ENCODE measurements around the gene TUBE1.
A peak's percentile ranks its signal among the peaks of the same experiment; 100 is the strongest.

Gene TUBE1

DNA sequence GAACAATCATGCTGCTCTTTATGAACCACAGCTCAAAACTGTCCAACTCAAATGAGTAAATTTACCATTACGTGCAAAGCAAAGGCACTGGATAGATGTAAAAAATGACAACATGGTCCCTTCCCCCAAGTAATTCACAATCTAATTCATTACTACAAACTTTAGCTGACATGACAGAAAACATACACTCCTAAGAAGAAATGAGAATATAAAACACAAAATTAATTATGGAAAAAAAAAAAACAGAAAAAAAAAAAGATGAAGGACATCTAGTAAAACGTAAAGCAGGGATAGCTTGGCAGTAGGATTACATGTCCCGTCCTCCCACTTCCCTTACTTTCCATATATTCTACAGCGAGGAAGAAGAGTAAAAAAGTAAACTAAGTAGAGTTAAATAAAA, 5.7 kb downstream of the TUBE1 start:
- TF ChIP-seq, protein P1, sequence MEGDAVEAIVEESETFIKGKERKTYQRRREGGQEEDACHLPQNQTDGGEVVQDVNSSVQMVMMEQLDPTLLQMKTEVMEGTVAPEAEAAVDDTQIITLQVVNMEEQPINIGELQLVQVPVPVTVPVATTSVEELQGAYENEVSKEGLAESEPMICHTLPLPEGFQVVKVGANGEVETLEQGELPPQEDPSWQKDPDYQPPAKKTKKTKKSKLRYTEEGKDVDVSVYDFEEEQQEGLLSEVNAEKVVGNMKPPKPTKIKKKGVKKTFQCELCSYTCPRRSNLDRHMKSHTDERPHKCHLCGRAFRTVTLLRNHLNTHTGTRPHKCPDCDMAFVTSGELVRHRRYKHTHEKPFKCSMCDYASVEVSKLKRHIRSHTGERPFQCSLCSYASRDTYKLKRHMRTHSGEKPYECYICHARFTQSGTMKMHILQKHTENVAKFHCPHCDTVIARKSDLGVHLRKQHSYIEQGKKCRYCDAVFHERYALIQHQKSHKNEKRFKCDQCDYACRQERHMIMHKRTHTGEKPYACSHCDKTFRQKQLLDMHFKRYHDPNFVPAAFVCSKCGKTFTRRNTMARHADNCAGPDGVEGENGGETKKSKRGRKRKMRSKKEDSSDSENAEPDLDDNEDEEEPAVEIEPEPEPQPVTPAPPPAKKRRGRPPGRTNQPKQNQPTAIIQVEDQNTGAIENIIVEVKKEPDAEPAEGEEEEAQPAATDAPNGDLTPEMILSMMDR (IDR thresholded peaks at IDR 0.05; ENCODE audit: low read depth, low read length), result no peak
- DNase-seq (ENCODE audit: low read depth, low spot score), result no peak
- in situ Hi-C loops (cut with HindIII; ENCODE audit: low sequenced_read_pairs), result no loop called here
- H3K4me3 ChIP-seq (ENCODE audit: low read depth, low read length), result no peak overlapping the region

DNA sequence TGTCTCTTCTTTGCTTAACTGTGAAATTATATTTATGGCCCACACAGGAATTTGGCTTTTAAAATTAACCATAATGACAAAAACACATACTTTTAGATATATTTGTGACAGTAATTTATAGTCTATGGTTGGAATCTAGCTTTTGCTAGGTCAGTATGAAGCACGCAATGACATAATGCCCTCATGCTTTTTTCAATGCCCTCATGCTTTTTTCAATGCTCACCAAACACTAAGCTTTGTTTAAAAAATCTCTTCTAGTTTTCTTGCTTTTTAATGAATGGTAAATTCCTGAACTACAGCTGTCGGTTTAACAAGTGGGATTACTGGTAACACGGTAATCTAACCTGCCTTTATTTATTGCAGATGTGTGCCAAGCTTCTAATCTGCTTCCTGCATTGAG, 20.7 kb downstream of the TUBE1 start:
- TF ChIP-seq, protein P1 (IDR thresholded peaks at IDR 0.05; ENCODE audit: low read depth, low read length), result no peak
- in situ Hi-C loops (cut with HindIII; ENCODE audit: low sequenced_read_pairs), result no loop called here
- DNase-seq (ENCODE audit: low read depth, low spot score), result no peak
- no peak overlapping the region for H3K4me3 ChIP-seq (ENCODE audit: low read depth, low read length)

DNA sequence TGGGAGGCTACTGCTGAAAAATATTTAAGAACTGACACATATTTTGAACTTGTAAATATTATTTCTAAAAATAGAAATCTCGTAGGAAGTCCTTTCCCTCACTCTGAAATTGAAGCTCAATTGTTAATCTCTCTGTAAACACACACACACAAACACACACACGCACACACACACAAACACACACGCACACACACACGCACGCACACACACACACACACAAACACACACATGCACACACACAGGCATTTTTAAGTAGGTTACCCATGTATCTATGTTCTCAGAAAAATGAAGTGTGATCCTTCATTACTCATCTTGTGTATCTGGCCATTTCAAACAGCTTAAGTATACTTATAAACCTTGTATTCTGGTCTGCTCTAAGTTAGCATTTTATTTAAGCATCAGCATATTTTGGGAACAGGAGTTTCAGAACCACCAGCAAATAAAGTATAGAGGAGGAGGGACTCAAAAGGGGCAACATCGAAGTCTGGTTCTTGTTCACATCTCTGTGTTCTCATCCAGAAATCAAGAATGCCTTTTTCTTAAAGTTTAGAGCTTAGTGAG, 21.8 kb downstream of the TUBE1 start:
- no peak for DNase-seq (ENCODE audit: low read depth, low spot score)
- TF ChIP-seq, protein P1 (IDR thresholded peaks at IDR 0.05; ENCODE audit: low read depth, low read length), result no peak
- in situ Hi-C loops (cut with HindIII; ENCODE audit: low sequenced_read_pairs), result no loop called here
- H3K4me3 ChIP-seq (ENCODE audit: low read depth, low read length), result no peak overlapping the region

DNA sequence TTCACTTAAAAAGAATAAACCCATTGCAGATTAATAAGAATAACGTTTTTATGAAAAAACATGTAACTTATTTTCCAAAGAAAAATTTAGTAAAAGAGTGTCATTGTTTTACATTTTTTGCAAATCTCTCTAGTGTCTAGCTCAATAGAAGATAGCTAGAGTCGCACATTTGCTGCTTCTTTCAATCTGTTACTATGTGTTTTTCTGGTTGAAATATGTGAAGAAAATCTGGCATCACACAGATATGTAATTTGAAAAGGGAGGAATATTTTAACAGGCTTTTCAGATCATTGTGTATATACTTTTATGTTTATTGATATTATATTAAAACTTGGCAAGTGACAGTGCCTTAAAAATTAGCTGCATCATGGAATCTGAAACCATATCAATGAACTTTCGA, 24.3 kb downstream of the TUBE1 start:
- H3K4me3 ChIP-seq (ENCODE audit: low read depth, low read length), result no peak overlapping the region
- TF ChIP-seq, protein P1 (IDR thresholded peaks at IDR 0.05; ENCODE audit: low read depth, low read length), result no peak
- in situ Hi-C loops (cut with HindIII; ENCODE audit: low sequenced_read_pairs), result no loop called here
- no peak for DNase-seq (ENCODE audit: low read depth, low spot score)

DNA sequence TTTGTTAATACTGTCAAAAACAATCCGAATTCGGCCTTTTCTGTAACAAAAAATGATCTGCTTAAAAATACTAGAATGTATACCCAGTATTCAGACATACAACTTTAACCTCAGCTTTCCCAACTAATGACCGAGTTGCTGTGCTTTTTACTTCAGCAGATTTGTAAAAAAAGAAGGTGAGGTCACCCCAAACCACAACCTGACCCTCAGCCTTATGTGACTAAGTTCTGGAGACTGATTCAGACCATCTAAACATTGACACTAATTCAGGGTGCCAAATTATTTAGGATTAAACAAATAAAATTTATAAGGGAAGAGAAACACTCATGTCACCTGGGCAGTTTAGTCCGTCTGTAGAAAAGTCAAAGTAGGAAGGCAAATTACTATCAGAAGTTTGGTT, 25.7 kb downstream of the TUBE1 start:
- in situ Hi-C loops (cut with HindIII; ENCODE audit: low sequenced_read_pairs), result no loop called here
- TF ChIP-seq, protein P1 (IDR thresholded peaks at IDR 0.05; ENCODE audit: low read depth, low read length), result no peak
- no peak overlapping the region for H3K4me3 ChIP-seq (ENCODE audit: low read depth, low read length)
- DNase-seq (ENCODE audit: low read depth, low spot score), result peak; percentile 33

DNA sequence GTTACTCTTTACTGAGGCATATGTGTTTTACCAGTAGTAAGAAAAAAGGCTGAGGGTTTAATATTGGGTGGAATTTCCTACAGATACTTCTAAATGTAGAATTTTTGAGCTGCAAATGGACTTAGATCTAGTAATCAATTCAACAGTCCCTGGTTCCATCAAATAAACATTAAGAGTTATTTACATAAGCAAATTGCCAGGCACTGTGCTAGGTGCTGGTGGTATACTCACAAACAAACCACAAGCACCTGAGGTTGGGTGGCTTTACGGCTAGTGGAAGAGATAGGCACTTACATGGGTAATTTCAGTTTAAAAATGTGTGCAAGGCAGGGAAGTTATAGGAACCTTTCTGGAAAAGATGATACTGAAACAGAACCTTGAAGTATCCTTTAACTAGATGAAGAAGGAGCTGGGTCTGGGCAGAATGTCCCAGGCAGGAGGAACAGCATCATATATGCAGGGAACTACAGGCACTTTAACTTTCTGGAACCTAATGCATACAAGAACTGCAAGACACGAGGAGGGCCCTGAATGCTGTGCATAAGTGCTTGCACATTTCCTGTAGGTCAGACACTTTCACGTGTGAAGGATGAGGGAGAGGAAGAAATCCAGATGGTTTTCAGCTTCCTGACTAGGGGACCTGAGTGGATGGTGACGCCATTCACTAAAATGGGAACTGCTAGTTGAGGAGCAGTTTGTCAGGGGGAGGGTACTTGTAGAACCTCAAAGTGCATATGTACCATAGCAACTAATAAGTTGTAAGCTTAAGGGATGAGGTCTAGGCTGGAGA, 28.8 kb downstream of the TUBE1 start:
- in situ Hi-C loops (cut with HindIII; ENCODE audit: low sequenced_read_pairs), result no loop called here
- TF ChIP-seq, protein P1 (IDR thresholded peaks at IDR 0.05; ENCODE audit: low read depth, low read length), result no peak
- no peak for DNase-seq (ENCODE audit: low read depth, low spot score)
- H3K4me3 ChIP-seq (ENCODE audit: low read depth, low read length), result no peak overlapping the region

Measured in astrocyte of the spinal cord (primary cell).